ENCODE measurements around the gene C1orf87. TPM values are rescaled to one million over a fixed set of nuclear protein-coding genes. Genes with fewer than 3 reads are reported as not detected.

Gene C1orf87
- total RNA-seq, 1 experiment from 2014 or later, result not detected

DNA sequence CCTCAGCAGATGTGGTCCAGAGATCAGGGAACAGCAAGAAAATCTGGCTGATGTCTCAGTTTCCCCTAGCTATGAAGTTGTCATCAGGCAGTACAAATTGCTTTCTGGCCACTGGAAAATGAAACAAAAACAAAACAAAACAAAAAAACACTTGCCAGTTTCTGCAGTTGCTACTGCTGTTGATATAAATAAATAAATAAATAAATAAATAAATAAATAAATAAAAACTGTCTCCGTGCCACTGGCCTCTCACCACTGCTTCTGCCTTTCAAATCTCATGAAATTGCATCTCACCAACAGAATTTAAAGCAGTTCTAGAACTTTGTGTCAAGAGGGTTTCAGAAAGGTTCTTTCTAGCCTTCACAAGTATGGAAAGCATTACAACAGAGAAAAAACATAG is 62.9 kb downstream of the C1orf87 start:
- no peak for DNase-seq (ENCODE audit: low spot score)
- ChIA-PET CTCF (no interaction called here), POLR2A (ENCODE audit: low non-redundant PET) (no interaction called here)
- Histone ChIP-seq H3K27ac (ENCODE audit: low read depth, low read length, poor library complexity, severe bottlenecking) (no peak overlapping the region), H3K4me3 (ENCODE audit: low read depth, low read length, poor library complexity, severe bottlenecking) (no peak overlapping the region), H3K9me3 (ENCODE audit: low read depth, low read length, poor library complexity, severe bottlenecking) (no peaks in the 10 kb centered on the region), H3K4me1 (ENCODE audit: insufficient read depth, low read length, poor library complexity, severe bottlenecking) (no peaks in the 10 kb centered on the region), H3K36me3 (ENCODE audit: insufficient read depth, low read length, poor library complexity, severe bottlenecking) (no peaks in the 10 kb centered on the region), H3K27me3 (replicated peaks; ENCODE audit: insufficient read depth, low read depth, low read length, poor library complexity) (no peaks in the 10 kb centered on the region)
- BruUV-seq (replicated peaks), result no TSS peak
- no peak for TF ChIP-seq EZH2 (IDR thresholded peaks at IDR 0.05; ENCODE audit: borderline replicate concordance, low read depth, low read length, poor library complexity, severe bottlenecking)
- TF ChIP-seq CTCF (conservative IDR thresholded peaks at IDR 0.05; ENCODE audit: low read depth, low read length), result no peak
- intact Hi-C loops (cut with micrococcal nuclease; ENCODE audit: unreplicated experiment), result no loop called here

- ChIA-PET CTCF (no interaction called here), POLR2A (ENCODE audit: low non-redundant PET) (no interaction called here)
- intact Hi-C loops (cut with micrococcal nuclease; ENCODE audit: unreplicated experiment), result no loop called here
Observed at GRCh38 chr1:60008500-60008899, 65.1 kb downstream of the C1orf87 start.

DNA sequence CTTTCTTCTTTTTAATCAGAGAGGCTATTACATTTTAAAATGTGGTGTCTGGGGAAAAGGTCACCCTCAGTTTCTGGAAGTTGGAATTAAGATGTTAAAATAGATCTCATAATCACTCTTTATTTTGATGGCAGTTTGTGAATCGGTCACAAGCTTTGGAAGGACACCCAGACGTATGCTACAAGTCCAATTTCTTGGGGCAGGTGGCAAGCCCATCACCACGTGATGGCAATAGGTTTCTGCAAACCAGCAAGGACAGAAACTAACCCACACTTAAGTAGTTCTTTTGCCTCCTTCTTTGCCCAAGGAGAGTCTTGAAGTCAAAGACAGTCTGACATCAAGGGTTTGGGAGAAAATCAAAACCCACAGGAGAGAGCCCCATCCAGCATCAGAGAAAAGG is 72.9 kb downstream of the C1orf87 start:
- H3K4me3 ChIP-seq (ENCODE audit: low read depth, low read length, poor library complexity, severe bottlenecking), result no peak overlapping the region
- no peak for TF ChIP-seq CTCF (conservative IDR thresholded peaks at IDR 0.05; ENCODE audit: low read depth, low read length)
- TF ChIP-seq EZH2 (IDR thresholded peaks at IDR 0.05; ENCODE audit: borderline replicate concordance, low read depth, low read length, poor library complexity, severe bottlenecking), result no peak
- DNase-seq (ENCODE audit: low spot score), result no peak
- ChIA-PET POLR2A (ENCODE audit: low non-redundant PET) (no interaction called here), CTCF (no interaction called here)
- no peaks in the 10 kb centered on the region for H3K9me3 ChIP-seq (ENCODE audit: low read depth, low read length, poor library complexity, severe bottlenecking)
- H3K4me1 ChIP-seq (ENCODE audit: insufficient read depth, low read length, poor library complexity, severe bottlenecking), result peaks cover 13% of the 10 kb centered on the region
- BruUV-seq (replicated peaks), result no TSS peak
- H3K27me3 ChIP-seq (replicated peaks; ENCODE audit: insufficient read depth, low read depth, low read length, poor library complexity), result no peaks in the 10 kb centered on the region
- intact Hi-C loops (cut with micrococcal nuclease; ENCODE audit: unreplicated experiment), result no loop called here
- H3K36me3 ChIP-seq (ENCODE audit: insufficient read depth, low read length, poor library complexity, severe bottlenecking), result no peaks in the 10 kb centered on the region
- H3K27ac ChIP-seq (ENCODE audit: low read depth, low read length, poor library complexity, severe bottlenecking), result no peak overlapping the region

More at GRCh38 chr1:60008500-60008899, 65.1 kb downstream of the C1orf87 start:
- no peak for DNase-seq (ENCODE audit: low spot score)
- no peaks in the 10 kb centered on the region for H3K9me3 ChIP-seq (ENCODE audit: low read depth, low read length, poor library complexity, severe bottlenecking)
- H3K27me3 ChIP-seq (replicated peaks; ENCODE audit: insufficient read depth, low read depth, low read length, poor library complexity), result no peaks in the 10 kb centered on the region
- H3K36me3 ChIP-seq (ENCODE audit: insufficient read depth, low read length, poor library complexity, severe bottlenecking), result no peaks in the 10 kb centered on the region
- BruUV-seq (replicated peaks), result no TSS peak
- no peaks in the 10 kb centered on the region for H3K4me1 ChIP-seq (ENCODE audit: insufficient read depth, low read length, poor library complexity, severe bottlenecking)
- H3K27ac ChIP-seq (ENCODE audit: low read depth, low read length, poor library complexity, severe bottlenecking), result no peak overlapping the region
- TF ChIP-seq EZH2 (IDR thresholded peaks at IDR 0.05; ENCODE audit: borderline replicate concordance, low read depth, low read length, poor library complexity, severe bottlenecking), result no peak
- TF ChIP-seq CTCF (conservative IDR thresholded peaks at IDR 0.05; ENCODE audit: low read depth, low read length), result no peak
- H3K4me3 ChIP-seq (ENCODE audit: low read depth, low read length, poor library complexity, severe bottlenecking), result no peak overlapping the region
